Measurements from ENCODE around the gene TRIM31. TPM values are rescaled to one million over a fixed set of nuclear protein-coding genes. Genes with fewer than 3 reads are reported as not detected.

The TRIM31 gene
- total RNA-seq, 1 experiment from 2014 or later: not detected

GRCh38 chr6:30112402-30112994 is 392 bp downstream of the TRIM31 start:
- Histone ChIP-seq H3K23ac (ENCODE audit: insufficient read length, low read depth, low read length) (no peak overlapping the region), H2BK15ac (ENCODE audit: low read depth, low read length) (no peak overlapping the region), H2AK5ac (ENCODE audit: insufficient read length, low read length) (no peak overlapping the region), H3K9ac (ENCODE audit: extremely low read depth, insufficient read length, low read length) (no peak overlapping the region), H3K14ac (ENCODE audit: insufficient read depth, low read length) (no peak overlapping the region), H3K79me2 (ENCODE audit: insufficient read depth, low read length) (0 out of 2 replicates have a peak, but pooled peaks cover 2% of the 10 kb centered on the region), H3K4me1 (ENCODE audit: insufficient read depth, low read length) (no peaks in the 10 kb centered on the region), H4K91ac (ENCODE audit: insufficient read length, low read depth, low read length) (no peak overlapping the region), H2AFZ (ENCODE audit: low read length) (no peak overlapping the region), H2BK5ac (ENCODE audit: insufficient read length, low read length) (no peak overlapping the region), H3K4me2 (ENCODE audit: insufficient read depth, insufficient read length, low read length) (no peak overlapping the region), H3K18ac (ENCODE audit: insufficient read length, low read depth, low read length) (no peak overlapping the region), H3K27me3 (ENCODE audit: insufficient read depth, low read length) (no peaks in the 10 kb centered on the region; the same call in 1 of the 2 replicates), H4K20me1 (ENCODE audit: control insufficient read depth, insufficient read depth, insufficient read length) (no peaks in the 10 kb centered on the region), H3T11ph (ENCODE audit: low read length) (no peak overlapping the region), H4K5ac (ENCODE audit: insufficient read length, low read depth, low read length) (no peak overlapping the region), H4K8ac (replicated peaks; ENCODE audit: insufficient read length, low read depth, low read length) (no peak overlapping the region), H2BK12ac (ENCODE audit: insufficient read length, low read depth, low read length) (no peak overlapping the region), H3K9me3 (ENCODE audit: control insufficient read depth, low read depth, low read length) (no peaks in the 10 kb centered on the region), H3K27ac (ENCODE audit: insufficient read length, low read depth, low read length) (no peak overlapping the region), H2BK120ac (ENCODE audit: low read depth, low read length, poor library complexity, severe bottlenecking) (no peak overlapping the region), H3K23me2 (ENCODE audit: insufficient read length, low read depth, low read length, poor library complexity, severe bottlenecking) (no peaks in the 10 kb centered on the region), H3K4ac (ENCODE audit: low read depth, low read length) (no peak overlapping the region), H3K79me1 (ENCODE audit: insufficient read depth, low read depth, low read length, poor library complexity, severe bottlenecking) (no peaks in the 10 kb centered on the region), H3K56ac (ENCODE audit: insufficient read length, low read depth, low read length) (no peak overlapping the region), H2BK20ac (ENCODE audit: low read depth, low read length, poor library complexity, severe bottlenecking) (no peak overlapping the region)
- no CpG with 5 or more reads among the region's 10 CpGs for WGBS (ENCODE audit: extremely low coverage, insufficient read length, low lambda C conversion rate)
- Mint-ChIP-seq H3K36me3 (ENCODE audit: insufficient read depth in 1 of 3, low read depth in 3 of 3) (no peaks in the 10 kb centered on the region), H3K4me3 (no peak overlapping the region), H3K27ac (no peak overlapping the region), H3K27me3 (ENCODE audit: low read depth) (peaks cover 71% of the 10 kb centered on the region), H3K9me3 (no peaks in the 10 kb centered on the region), H3K4me1 (no peaks in the 10 kb centered on the region)
- DNase-seq: no peak
- no peak for TF ChIP-seq CTCF (conservative IDR thresholded peaks at IDR 0.05)
